Esophagus muscularis mucosa (tissue), 4 donors: ENCODE results near the gene PLD1. TPM values are rescaled to one million over a fixed set of nuclear protein-coding genes. Genes with fewer than 3 reads are reported as not detected.

Experiments
- DNase-seq: peaks from one replicate; pipeline ENCODE4 v3.0.0-alpha.2; 2017; ENCODE audit errors: extremely low spot score
- H3K27ac ChIP-seq, 4 donors: fragments of 200-600 bp; sonication (generic); replicated peaks in 1 of 4; 1 replicate in 3 of 4; 2 replicates in 1 of 4; pipeline ENCODE4 v1.5.1; 2016 to 2019; ENCODE audit warnings: mild to moderate bottlenecking in 1 of 4
- H3K27me3 ChIP-seq, 4 donors: fragments of 200-600 bp; sonication (generic); one replicate each; pipeline versions ENCODE4 v1.5.1 to v1.6.0; 2016 to 2019
- H3K36me3 ChIP-seq, 4 donors: fragments of 200-600 bp; sonication (generic); one replicate each; pipeline ENCODE4 v1.5.1; 2016 to 2019
- H3K4me1 ChIP-seq, 4 donors: fragments of 200-600 bp; sonication (generic); one replicate each; pipeline ENCODE4 v1.5.1; 2016 to 2019
- H3K4me3 ChIP-seq, 4 donors: fragments of 200-600 bp; sonication (generic); 1 replicate in 2 of 4; 2 replicates in 2 of 4; pipeline ENCODE4 v1.5.1; 2016 to 2019; ENCODE audit warnings: mild to moderate bottlenecking in 4 of 4, moderate library complexity in 1 of 4
- H3K9me3 ChIP-seq, 4 donors: fragments of 200-600 bp; sonication (generic); 1 replicate in 3 of 4; 2 replicates in 1 of 4; pipeline ENCODE4 v1.5.1; 2016 to 2019
- CTCF ChIP-seq, 3 experiments: fragments of 200-600 bp in 2 of 3; fragments of 450-650 bp in 1 of 3; sonication (generic) in 2 of 3; IDR thresholded peaks; one replicate each; pipeline ENCODE4 v1.5.1; 2017 to 2019; ENCODE audit warnings: antibody characterized with exemption in 3 of 3, mild to moderate bottlenecking in 2 of 3, moderate library complexity in 1 of 3
- EP300 ChIP-seq: sonication (generic); formaldehyde crosslinking; IDR thresholded peaks from one replicate; pipeline ENCODE4 v1.6.1; 2017; ENCODE audit warnings: antibody characterized with exemption
- POLR2A ChIP-seq: fragments of 450-650 bp; IDR thresholded peaks from one replicate; pipeline ENCODE4 v1.6.1; 2017; ENCODE audit warnings: antibody characterized with exemption, moderate library complexity, mild to moderate bottlenecking, low read depth
- POLR2AphosphoS5 ChIP-seq, 2 donors: sonication (generic); formaldehyde crosslinking; IDR thresholded peaks; one replicate each; pipeline ENCODE4 v1.6.1; 2017; ENCODE audit warnings: antibody characterized with exemption in 2 of 2
- WGBS: methylation state at CpG from one replicate; pipeline ENCODE4 v1.1.5; 2018; 5-methylcytosine and 5-hydroxymethylcytosine counted together
- intact Hi-C: fragments of 100-400 bp; cut with DNase I; formaldehyde crosslinking; loops from one replicate; pipeline ENCODE4 v1.15.1; 2023
- total RNA-seq, 4 donors: library from RNA; depleted of rRNA; stranded (reverse); fragments of >200 nt; gene quantifications; one replicate each; pipeline versions ENCODE4 v1.1.0 to v1.2.1, GENCODE V29; 2016

Gene PLD1
- total RNA-seq, 4 donors from 2014 or later = 12.4 to 21.1 (median 18.5) TPM

GRCh38 chr3:171653701-171654100 lies 156.6 kb downstream of the PLD1 start:
- no peak overlapping the region for H3K27ac ChIP-seq
- no peaks in the 10 kb centered on the region for H3K9me3 ChIP-seq
- H3K27me3 ChIP-seq = no peaks in the 10 kb centered on the region
- H3K4me1 ChIP-seq = peaks cover 13 to 28% (median 25%) of the 10 kb centered on the region in 4 donors
- peaks cover 0 to 25% (median 4%) of the 10 kb centered on the region in 4 donors for H3K36me3 ChIP-seq
- intact Hi-C loops = no loop called here
- DNase-seq = no peak
- WGBS = 94% methylated on average over 6 of the region's 6 CpGs
- no peak overlapping the region for H3K4me3 ChIP-seq
- TF ChIP-seq POLR2AphosphoS5 (IDR thresholded peaks at IDR 0.05) = no peak
- TF ChIP-seq CTCF (IDR thresholded peaks at IDR 0.05) = no peak
- no peak for TF ChIP-seq EP300
- no peak for TF ChIP-seq POLR2A

GRCh38 chr3:171652932-171653331 lies 157.4 kb downstream of the PLD1 start:
- Histone ChIP-seq H3K4me1 (peaks cover 13 to 28% (median 27%) of the 10 kb centered on the region in 4 donors), H3K9me3 (no peaks in the 10 kb centered on the region), H3K4me3 (no peak overlapping the region), H3K27ac (no peak overlapping the region), H3K36me3 (peaks cover 0 to 17% (median 2%) of the 10 kb centered on the region in 4 donors), H3K27me3 (no peaks in the 10 kb centered on the region)
- DNase-seq = no peak
- intact Hi-C loops = no loop called here
- WGBS = 89% methylated on average over 1 of the region's 1 CpG
- TF ChIP-seq EP300 = no peak
- TF ChIP-seq CTCF (IDR thresholded peaks at IDR 0.05) = no peak
- TF ChIP-seq POLR2AphosphoS5 (IDR thresholded peaks at IDR 0.05) = no peak
- no peak for TF ChIP-seq POLR2A

GRCh38 chr3:171649911-171650592 lies 160.2 kb downstream of the PLD1 start:
- H3K4me1 ChIP-seq = peaks cover 17 to 40% (median 31%) of the 10 kb centered on the region in 4 donors
- intact Hi-C loops = loop anchor here (5.0 to 10.0 kb wide), 3 partner anchors 122 to 825 kb away; no protein-coding TSS in a partner anchor
- H3K36me3 ChIP-seq = peaks cover 0 to 5% (median 2%) of the 10 kb centered on the region in 4 donors
- 86% methylated on average over 10 of the region's 10 CpGs for WGBS
- H3K4me3 ChIP-seq = no peak overlapping the region
- DNase-seq = no peak
- H3K9me3 ChIP-seq = no peaks in the 10 kb centered on the region
- TF ChIP-seq CTCF (IDR thresholded peaks at IDR 0.05) (no peak), POLR2A (no peak), POLR2AphosphoS5 (IDR thresholded peaks at IDR 0.05) (no peak), EP300 (no peak)
- H3K27ac ChIP-seq = peak overlapping the region in 2 of 4 donors; percentile 28 to 50
- no peaks in the 10 kb centered on the region for H3K27me3 ChIP-seq

DNA sequence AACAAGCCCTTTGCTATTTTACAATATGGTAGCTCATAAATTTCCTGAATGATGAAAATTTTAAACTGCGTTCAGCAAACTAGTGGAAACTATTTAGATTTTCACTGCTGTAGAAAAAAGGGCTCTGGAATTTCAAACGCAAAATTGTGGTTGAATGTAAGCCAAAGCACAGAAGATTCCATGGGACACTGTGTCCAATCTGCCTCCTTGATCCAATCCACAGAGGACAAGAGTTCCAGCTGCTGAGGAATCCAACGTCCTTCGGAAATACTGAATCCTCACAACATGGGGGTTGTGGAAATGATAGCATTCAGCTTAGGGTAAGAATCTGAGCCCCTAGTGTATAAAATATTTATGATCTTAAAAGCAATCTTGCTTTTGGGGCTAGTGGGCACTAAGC lies 161.0 kb downstream of the PLD1 start:
- DNase-seq = no peak
- peak overlapping the region in 2 of 4 donors; percentile 28 to 50 for H3K27ac ChIP-seq
- peaks cover 9 to 33% (median 23%) of the 10 kb centered on the region in 4 donors for H3K4me1 ChIP-seq
- no peak overlapping the region for H3K4me3 ChIP-seq
- peaks cover 0 to 5% (median 2%) of the 10 kb centered on the region in 4 donors for H3K36me3 ChIP-seq
- no peak for TF ChIP-seq POLR2A
- TF ChIP-seq POLR2AphosphoS5 (IDR thresholded peaks at IDR 0.05) = no peak
- no peak for TF ChIP-seq CTCF (IDR thresholded peaks at IDR 0.05)
- no peak for TF ChIP-seq EP300
- no peaks in the 10 kb centered on the region for H3K9me3 ChIP-seq
- no peaks in the 10 kb centered on the region for H3K27me3 ChIP-seq
- WGBS = 67% methylated on average over 4 of the region's 4 CpGs
- intact Hi-C loops = loop anchor here (5.0 to 10.0 kb wide), 3 partner anchors 123 to 826 kb away; no protein-coding TSS in a partner anchor
